NCI-H2029 (cell line): ENCODE measurements around the gene PFKL.
"Not testable (repeated sequence)": the region's sequence is repeated elsewhere in the genome, so short reads cannot be mapped to it uniquely, and the experiment has no call there.

Experiments
- DNase-seq: peaks from one replicate; lab custom pipeline; 2025; lab: John Stamatoyannopoulos, UW

PFKL gene

DNA sequence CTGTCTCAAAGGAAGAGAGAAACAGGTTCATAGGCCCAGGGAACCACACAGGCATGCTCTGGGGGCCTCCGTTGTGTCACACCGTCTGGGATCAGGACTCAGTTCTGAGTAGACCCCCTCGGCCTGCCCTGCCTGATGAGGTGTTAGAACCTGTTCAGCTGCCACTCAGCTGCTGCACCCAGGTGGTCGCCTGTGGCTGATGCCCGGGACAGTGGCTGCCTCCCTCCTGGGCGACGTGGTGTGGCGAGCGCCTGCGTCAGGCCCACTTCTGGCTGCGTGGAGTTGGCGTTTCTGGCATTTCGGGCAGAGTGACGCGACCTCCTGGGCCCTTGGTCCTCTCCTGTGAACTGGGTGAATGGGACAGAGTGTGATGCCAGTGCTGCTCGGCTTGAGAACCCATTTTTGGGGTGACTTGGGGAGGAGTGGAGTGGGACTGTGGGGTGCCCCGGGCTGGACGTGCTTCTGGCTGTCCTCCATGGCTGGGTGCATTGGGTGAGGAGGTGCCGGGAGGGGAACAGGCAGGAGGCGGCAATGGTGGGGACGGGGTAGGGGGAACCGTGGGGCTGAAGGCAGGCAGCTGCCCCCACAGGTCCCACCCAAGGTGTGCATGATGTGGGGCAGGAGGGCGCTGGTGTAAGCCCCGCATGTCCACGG lies 28.5 kb downstream of the PFKL start:
- DNase-seq, result no peak

DNA sequence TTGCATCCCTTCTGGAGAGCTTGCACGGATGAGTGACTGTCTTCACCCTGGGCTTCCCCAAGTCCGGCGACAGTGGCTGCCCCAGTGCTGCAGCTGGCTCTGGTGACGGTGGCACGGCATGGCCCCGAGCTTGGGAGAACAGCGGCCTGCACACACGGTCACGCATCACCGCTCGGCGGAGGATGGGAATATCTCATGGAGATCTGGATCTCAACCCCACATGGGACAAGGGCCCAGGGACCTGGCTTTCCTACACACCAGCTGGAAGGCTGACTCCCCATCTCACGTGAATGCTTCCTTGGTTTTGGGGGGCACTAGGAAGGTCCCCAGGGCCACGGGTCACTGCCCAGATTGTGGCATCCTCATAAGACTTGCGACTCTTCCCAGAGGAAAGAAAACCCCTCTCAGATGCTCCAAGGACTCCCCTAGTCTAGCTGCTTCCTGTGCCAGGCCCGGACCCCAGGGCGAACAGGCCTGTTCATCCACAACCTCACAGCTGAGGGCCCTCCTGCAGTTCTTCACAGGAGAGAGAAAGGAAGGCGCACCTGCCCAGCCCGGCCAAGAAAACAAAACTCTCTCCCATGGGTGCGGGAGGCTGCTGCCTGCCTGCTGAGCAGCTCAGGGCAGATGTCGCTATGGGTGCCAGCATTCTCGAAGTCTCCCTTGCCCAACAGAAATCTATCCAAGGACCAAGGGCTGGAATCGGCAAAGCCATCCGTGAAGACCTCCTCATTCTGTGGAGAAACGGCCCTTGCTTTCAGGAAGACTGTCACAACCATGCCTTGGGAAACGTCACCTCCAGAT lies 29.4 kb downstream of the PFKL start:
- peak; percentile 12 for DNase-seq

DNA sequence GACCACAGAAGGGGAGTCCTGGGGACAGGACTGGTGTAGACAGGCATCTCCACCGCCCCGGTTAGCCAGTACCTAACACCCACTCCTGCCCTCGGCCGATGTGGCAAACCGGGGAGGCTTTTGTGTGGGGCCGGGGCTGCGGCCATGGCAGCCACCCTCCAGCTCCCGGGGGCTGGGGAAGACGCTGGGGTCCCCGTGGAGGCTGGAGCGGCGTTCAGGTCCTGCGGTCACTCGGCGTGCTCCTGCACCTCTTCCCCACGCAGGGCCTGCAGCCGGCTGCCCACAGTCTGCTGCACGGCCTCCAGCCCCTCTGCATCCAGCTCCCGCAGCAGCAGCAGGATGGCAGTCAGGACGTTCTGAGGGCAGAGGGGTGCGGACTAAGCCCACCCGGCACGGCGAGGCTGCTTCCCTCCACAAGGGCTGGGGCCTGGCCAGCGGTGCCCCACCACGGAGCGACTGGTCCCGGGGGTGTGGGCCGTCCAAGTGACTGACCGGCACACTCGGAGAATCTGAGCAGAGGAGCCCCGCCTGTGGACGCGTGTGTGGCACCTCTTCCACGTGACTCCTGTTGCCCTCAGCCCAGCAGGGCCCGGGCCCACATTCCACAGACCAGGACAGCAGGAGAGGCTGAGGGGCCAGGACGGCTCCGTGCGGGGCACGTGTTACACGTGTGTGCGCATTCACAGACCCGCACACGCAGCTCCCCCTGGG lies 30.3 kb downstream of the PFKL start:
- DNase-seq, result no peak

DNA sequence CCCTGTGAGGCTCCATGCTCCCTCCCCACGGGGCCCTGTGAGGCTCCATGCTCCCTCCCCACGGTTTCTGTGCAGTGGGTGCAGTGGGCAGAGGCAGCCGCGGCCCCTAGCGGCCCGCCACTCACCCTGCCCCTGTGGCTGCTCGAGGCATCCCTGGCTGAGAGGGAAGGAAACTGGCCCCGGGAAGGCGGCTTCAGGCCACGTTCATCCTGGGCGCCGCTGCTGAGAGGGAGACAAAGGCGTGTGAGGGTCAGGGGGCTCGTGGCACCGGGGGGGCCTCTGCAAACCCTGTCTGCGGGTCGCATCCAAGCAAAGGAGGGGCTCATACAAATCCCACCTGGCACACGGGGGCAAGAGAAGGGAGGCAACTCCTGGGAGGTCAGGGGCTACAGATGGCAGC lies 30.8 kb downstream of the PFKL start:
- DNase-seq, result no peak

DNA sequence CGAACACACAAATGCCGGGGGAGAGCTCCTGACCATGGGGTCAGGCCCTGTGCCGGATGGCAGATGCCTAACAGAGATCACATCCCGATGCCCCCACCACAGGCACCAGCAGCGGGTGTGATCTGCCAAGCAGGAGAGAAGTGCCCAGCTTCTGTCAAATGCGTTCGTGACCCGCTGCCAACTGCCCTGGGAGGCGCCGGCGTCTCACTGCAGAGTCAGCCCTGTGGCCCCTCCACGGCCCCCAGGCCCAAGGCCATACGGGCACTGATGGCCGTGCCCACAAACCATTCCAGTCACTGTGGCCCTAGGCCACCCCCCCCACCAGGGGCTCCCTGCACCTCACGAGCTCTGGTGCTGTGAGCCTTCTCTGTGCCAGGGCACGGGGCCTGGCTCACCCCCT lies 31.4 kb downstream of the PFKL start:
- no peak for DNase-seq

DNA sequence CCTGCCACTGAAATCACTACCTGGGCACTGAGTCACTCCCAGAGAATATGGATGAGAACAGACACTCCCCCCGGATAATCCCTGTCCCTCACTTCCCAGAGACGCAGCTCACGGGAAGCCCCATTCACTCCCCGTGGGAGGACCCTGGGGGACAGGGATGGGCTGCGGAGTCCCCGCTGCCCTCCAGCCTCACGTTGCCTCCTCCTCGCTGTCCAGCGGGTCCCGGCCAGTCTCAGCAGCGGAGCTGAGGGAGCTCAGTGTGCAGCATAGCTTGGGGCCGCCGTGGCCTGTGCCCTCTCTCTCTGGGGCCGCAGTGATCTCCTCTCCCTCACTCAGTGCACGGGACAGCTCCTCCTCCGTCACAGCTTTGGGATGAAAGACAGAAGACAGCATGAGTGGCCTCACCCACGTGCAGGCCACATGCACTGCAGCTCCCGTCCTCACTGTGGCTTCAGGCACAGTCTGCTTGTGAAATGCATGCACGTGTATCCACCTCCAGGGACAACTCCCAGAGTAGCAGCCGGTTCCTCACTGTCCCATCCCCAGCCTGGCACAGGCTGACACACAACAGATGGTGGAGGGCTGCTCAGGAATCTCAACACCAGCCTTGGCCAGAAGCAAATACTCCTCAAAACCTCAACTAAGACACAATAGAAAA lies 31.9 kb downstream of the PFKL start:
- no peak for DNase-seq

DNA sequence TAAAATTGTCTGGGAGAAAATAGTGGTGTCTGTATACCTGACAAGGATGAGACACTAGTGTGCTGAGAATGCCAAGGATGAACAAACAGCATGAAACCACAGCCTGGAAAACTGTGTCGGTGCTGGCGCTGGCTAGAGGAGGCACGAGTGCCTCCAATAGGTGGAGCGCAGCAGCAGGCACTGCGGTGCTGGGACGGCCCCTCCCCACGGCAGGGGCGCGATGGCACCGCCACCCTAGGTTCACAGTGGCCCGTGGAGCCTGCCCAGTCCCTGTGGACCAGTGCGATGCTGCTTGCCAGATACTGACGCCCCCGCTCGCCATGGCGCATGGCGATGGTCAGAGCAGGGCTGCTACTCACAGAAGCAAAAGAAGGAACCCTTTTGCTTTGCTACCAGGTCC lies 32.5 kb downstream of the PFKL start:
- no peak for DNase-seq

DNA sequence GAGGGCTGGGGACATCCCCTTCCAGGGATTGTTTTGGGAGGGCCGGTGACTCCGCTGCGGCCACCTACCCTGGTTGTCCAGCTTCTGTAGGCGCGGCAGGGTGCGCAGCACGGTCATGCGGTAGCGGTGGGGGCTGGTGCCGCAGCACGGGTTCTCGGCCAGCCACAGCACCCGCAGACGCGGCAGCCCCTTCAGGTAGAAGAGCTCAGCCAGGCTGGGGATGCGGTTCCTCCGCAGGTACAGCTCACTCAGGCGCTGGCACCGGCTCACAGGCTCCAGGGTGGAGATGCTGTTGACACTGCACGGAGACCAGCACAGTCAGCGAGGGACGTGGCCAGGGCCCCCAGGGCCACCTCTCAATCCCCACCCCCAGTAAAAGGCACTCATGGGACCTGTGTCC lies 33.1 kb downstream of the PFKL start:
- DNase-seq, result no peak

DNA sequence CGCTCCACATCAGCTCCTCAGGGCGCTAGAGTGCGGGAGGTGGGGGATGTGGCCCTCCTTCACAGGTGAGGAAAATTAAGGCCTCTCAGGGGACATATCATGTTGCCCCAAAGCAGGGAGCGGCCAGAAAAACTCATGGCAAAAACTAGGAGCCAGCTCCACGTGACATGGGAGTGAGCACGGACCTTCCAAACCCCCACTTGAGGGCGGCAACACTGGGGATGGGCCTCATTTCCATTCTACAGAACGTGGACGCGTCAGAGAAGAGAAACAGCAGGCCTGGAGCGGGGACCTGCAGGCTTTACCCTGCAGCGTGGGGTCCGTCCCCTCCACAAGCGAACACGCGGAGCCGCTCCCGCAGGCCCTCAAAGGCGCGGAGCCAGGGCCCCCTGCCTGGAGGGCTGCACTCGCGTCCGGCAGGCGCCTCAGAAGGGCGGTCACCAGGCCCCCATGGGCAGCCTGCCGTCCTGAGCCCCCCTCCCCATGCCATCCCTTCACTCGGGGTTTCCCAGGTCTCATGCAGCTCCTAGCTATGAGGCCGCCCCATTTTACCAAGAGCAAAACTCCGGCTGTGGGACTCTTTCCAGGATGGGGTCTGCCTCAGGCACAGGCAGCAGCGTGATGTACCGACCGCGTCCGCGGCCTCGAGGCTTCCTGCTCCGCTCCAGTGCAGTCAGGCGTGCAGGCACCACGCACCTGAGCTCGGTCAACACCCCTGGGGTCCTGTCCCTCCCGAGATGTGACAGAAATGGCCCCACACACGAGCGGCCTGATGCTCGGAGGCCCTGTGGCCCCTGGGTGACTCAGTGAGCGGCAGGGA lies 33.9 kb downstream of the PFKL start:
- DNase-seq, result no peak

DNA sequence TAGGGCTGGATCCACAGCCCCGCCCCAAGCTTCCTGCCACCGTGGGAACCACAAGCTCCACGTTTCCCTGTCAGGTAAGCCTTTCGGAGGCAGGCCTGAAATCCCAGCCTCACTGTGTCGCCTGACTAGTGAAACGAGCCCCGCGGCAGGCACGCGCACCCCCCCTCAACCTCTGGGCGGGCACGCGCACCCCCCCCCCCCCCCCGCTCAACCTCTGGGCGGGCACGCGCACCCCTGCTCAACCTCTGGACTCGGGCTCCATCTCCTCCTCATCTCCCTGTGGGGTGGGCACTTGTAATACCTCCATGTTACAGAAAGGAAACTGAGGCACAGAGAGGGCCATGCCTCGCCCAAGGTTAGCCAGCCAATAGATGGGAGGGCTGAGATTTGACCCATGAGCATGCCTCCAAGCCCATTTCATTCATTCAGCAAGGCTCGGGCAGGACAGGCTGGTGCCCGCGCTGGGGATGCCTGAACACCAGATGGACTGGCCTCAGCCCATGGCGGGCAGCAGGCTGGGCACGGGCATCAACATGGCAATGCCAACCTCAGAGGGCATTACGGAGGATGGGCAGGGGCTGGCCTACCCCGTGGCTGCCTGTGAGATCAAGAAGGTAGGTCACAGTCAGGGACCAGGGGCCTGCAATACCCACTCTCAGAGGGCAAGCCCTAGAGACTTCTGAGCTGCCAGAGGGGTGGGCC lies 34.6 kb downstream of the PFKL start:
- peak; percentile 31 for DNase-seq

DNA sequence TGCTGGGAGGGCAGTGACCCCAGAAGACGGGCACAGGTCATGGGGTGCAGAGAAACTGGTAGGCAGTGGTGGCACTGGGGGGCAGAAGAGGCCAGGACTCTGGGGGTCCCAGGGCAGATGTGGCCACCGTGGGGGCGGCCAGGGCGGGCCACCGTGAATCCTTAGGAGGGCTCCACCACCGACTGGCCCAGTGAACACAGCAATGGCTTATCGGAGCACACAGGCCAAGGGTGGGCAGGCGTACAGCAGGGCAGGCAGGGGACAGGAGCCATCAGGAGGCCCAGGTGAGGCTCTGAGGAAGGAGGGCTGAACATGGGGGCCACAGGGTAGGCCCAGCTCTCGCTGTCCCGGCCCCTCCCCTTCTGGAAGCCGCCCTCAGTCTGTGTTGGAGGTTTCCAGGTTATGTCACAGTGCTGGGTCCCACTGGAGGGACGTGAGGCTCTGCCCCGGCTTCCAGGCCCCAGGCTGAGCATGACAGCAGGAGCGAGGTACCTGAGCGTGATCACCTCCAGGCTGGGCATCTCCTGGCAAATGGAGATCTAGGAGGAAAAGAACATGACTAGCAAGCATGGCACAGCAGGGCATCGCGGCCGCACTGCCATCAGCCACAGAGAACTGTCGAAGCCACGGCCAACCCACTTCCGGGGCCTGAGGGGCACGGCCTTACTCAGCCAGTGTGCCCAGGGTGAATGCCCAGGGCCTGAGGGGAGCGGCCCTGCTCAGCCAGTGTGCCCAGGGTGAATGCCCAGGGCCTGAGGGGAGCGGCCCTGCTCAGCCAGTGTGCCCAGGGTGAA lies 35.6 kb downstream of the PFKL start:
- no peak for DNase-seq

DNA sequence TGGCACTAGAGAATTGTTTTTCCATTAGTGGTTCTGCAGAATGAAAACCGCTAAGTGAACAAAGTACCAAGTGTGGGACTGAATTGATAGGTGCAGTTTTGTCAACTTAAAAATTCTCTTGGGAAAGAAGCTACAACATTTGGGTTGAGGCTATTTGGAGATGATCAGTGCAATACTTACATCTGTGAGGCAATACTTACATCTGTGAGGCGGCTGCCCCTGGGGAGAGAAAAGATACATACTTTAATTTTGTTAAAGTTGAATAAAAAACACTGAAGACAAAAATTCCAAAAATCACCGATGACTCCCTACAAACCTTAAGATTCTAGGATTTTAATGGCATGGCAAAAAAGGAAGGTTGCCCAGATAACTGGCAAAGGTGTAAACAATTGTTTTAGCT lies 37.6 kb downstream of the PFKL start:
- no peak for DNase-seq

DNA sequence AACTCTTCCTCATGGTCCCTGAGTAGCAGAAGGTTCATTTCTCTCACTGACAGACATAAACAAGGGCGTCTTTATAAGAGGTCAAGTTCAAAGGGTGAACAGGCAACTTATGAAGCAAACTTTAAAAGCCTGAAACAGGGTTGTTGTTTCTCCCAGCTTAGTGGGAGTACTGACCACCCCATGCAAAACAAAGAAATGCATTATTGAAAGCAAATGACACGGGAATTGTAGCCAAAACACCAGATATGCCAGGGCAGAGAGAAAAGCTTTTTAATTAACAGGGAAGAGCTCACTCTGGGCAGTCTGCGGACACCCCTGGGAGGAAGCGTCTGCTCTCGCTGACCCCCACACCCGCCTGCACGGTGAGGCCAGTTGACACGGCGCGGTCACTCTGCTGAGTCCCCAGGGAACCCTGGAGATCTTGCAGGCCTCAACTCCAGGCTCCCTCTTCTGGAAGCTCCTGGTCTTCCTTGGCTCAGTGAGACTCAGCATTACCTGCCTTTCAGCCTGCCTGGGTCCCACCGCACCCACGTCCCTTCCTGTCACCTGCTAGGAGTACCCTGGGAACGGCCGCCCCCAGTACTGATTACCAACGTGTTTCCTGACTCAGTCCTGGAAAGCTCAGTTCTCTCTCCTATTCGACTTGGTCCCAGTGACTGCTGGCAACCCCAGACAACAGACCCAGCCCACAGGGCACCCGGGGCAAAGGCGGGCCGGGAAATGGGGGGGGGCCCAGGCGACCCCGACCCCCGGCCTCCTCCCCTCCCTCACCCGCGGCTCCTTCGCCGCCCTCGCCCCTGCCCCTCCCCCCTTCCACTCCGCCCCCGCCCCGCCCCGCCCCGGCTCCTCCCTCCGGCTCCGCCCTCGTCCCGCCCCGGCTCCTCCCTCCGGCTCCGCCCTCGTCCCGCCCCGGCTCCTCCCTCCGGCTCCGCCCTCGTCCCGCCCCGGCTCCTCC lies 38.4 kb downstream of the PFKL start:
- DNase-seq, result no peak

DNA sequence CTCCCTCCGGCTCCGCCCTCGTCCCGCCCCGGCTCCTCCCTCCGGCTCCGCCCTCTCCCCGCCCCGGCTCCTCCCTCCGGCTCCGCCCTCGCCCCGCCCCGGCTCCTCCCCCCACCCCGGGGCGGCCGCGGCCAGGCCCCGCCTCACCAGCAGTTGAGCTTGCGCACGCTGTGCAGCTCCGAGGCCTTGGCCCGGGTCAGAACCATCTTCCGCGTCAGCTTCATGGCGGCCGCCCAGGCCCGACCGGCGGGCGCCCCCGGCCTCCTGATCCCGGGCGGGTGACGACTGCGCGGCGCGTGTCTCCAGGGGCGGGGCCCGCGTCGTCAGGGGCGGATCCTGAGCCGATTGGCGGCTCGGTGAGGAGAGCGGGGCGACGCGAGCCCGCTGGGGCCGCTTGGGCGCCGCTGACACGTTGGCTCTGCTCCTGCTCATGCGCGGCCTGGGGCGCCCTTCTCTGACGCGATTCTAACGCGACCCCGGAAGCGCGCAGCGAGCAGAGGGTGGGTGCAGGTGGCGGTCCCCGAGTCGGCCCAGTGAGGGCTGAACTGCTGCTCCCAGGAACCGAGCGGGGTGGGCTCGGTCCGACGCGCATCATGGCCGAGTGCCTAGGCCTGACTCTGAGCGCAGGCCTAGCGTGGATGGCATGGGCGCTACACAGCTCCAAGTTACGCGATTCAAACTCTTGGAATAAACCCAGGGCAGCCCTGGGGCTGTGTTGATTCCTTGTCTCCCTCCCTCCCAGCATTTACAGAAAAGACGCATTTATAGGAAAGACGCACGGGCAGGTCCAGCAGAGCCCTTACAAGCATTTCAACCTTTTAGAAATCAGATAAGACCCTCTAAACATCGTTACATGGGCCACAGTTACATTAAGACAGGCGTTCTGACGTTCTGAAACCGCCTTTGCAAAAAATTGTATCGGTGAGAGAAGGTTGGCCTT lies 39.4 kb downstream of the PFKL start, which contains the start of gene CFAP410:
TSS of gene CFAP410 (minus strand) at position 420 of the 940 bp plus-strand sequence. CDS start at position 224, 196 bp downstream.
- peak; percentile 92 for DNase-seq

DNA sequence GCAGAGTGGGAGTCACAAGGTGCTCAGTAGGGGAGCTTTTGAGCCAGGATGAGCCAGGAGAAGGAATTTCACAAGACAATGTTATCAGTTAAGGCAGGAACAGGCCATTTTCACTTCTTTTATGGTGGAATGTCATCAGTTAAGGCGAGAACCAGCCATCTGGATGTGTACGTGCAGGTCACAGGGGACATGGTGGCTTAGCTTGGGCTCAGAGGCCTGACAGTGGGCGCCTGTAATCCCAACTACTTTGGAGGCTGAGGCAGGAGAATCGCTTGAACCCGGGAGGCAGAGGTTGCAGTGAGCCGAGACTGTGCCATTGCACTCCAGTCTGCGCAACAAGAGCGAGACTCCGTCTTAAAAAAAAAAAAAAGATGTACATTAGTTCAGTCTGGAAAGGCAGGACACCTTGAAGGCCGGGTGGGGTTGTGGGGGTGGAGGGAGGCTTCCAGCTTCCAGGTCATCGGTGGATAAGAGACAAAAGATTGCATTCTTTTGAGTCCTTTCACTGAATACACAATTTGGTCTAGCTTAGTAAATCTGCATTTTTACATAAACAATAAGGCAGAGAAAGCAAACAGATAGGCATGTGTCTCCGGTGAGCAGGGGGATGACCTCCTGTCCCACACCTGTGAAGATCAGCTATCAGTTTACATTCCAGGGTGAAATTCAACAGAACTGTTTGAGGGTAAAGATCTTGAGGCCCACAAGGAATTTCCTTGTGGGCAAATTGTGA lies 42.0 kb downstream of the PFKL start:
- DNase-seq, result not testable (repeated sequence)

DNA sequence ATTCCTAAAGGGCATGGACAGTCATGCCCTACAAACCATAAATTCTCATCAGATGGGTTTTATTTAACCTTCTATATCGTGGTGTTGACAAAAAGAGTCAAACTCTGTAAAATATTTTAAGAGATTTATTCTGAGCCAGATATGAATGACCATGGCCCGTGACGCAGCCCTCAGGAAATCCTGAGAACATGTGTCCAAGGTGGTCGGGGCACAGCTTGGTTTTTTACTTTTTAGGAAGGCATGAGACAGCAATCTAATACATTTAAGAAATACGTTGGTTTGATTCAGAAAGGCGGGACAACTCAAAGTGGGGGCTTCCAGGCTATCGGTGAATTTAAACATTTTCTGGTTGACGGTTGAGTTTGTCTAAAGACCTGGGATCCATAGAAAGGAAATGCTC lies 43.1 kb downstream of the PFKL start:
- DNase-seq, result not testable (repeated sequence)
